IMR-90 (cell line): ENCODE results near the gene PLVAP. TPM values are rescaled to one million over a fixed set of nuclear protein-coding genes. Genes with fewer than 3 reads are reported as not detected.

Source experiments
- ATAC-seq: fragments of 200-7000 bp; cut with Tn5 transposase; 2 replicates; pipeline ENCODE4 v1.9.1; 2020; ENCODE audit warnings: low read depth, mild to moderate bottlenecking, moderate library complexity
- BruUV-seq: library from RNA; stranded (reverse); fragments of 400-500 nt; replicated peaks from 2 replicates; lab custom pipeline; 2021; lab: Mats Ljungman, UMichigan
- CTCF ChIA-PET: fragments of 300-600 bp; formaldehyde crosslinking; extraction: SDS; loops from one replicate; lab custom pipeline; 2021; ENCODE audit warnings: antibody characterized with exemption; lab: Yijun Ruan, JAX
- POLR2A ChIA-PET: fragments of 300-600 bp; sonication (Branson Sonifier 250); formaldehyde crosslinking; loops from one replicate; lab custom pipeline; 2022; ENCODE audit warnings: antibody characterized with exemption; ENCODE audit not compliant: unreplicated experiment; lab: Charles Lee
- DNase-seq: peaks from one replicate; pipeline ENCODE4 v3.0.0; 2013
- H2AFZ ChIP-seq: replicated peaks from 2 replicates; pipeline ENCODE3; 2013; ENCODE audit warnings: low read length, mild to moderate bottlenecking; ENCODE audit not compliant: poor library complexity
- H2AK5ac ChIP-seq: 2 replicates; pipeline ENCODE4 v1.6.1; 2013; ENCODE audit warnings: low read depth, low read length, inconsistent platforms
- H2AK9ac ChIP-seq: replicated peaks from 2 replicates; pipeline ENCODE3; 2013; ENCODE audit warnings: mild to moderate bottlenecking, low read depth, low read length, moderate library complexity; ENCODE audit not compliant: poor library complexity
- H2BK120ac ChIP-seq: 2 replicates; pipeline ENCODE4 v1.6.1; 2013; ENCODE audit warnings: low read depth, low read length, inconsistent platforms
- H2BK15ac ChIP-seq: 3 replicates; pipeline ENCODE4 v1.6.1; 2013; ENCODE audit warnings: low read depth, low read length, inconsistent platforms
- H2BK20ac ChIP-seq: 2 replicates; pipeline ENCODE4 v1.6.1; 2013; ENCODE audit warnings: low read depth, mild to moderate bottlenecking, inconsistent platforms, low read length, moderate library complexity
- H2BK5ac ChIP-seq: 2 replicates; pipeline ENCODE4 v1.6.1; 2013; ENCODE audit warnings: mild to moderate bottlenecking, low read depth, low read length, inconsistent platforms; ENCODE audit not compliant: poor library complexity, severe bottlenecking
- H3K14ac ChIP-seq: replicated peaks from 2 replicates; pipeline ENCODE4 v1.6.1; 2013; ENCODE audit warnings: low read depth, low read length, inconsistent platforms
- H3K18ac ChIP-seq: 2 replicates; pipeline ENCODE4 v1.6.1; 2013; ENCODE audit warnings: low read depth, low read length, control low read depth
- H3K23ac ChIP-seq: 2 replicates; pipeline ENCODE4 v1.6.1; 2013; ENCODE audit warnings: low read depth, low read length, inconsistent platforms
- H3K27ac ChIP-seq: 2 replicates; pipeline ENCODE4 v1.5.1; 2013; ENCODE audit warnings: mild to moderate bottlenecking, control low read depth, low read length; ENCODE audit not compliant: insufficient read depth
- H3K27me3 ChIP-seq: 2 replicates; pipeline ENCODE4 v1.6.1; 2013; ENCODE audit warnings: low read length; ENCODE audit not compliant: control insufficient read depth, insufficient read depth
- H3K36me3 ChIP-seq: 2 replicates; pipeline ENCODE4 v1.6.1; 2013; ENCODE audit warnings: low read length, mixed read lengths; ENCODE audit not compliant: control insufficient read depth, insufficient read depth
- H3K4ac ChIP-seq: 2 replicates; pipeline ENCODE4 v1.6.1; 2013; ENCODE audit warnings: low read depth, low read length, inconsistent platforms
- H3K4me1 ChIP-seq: 2 replicates; pipeline ENCODE4 v1.6.1; 2013; ENCODE audit warnings: low read length, mixed read lengths; ENCODE audit not compliant: control insufficient read depth, insufficient read depth
- H3K4me2 ChIP-seq: 2 replicates; pipeline ENCODE4 v1.6.1; 2013; ENCODE audit warnings: low read depth, mild to moderate bottlenecking, control low read depth, low read length, moderate library complexity
- H3K4me3 ChIP-seq: 2 replicates; pipeline ENCODE4 v1.5.1; 2013; ENCODE audit warnings: low read depth, mild to moderate bottlenecking, control low read depth, low read length, moderate library complexity; ENCODE audit not compliant: insufficient read depth
- H3K56ac ChIP-seq: 2 replicates; pipeline ENCODE4 v1.6.1; 2013; ENCODE audit warnings: low read length, inconsistent platforms; ENCODE audit not compliant: insufficient read depth; ENCODE audit errors: extremely low read depth
- H3K79me1 ChIP-seq, 2 experiments: 2 replicates each; pipeline ENCODE4 v1.6.1; 2013; ENCODE audit warnings: low read length in 2 of 2, inconsistent platforms in 1 of 2, low read depth in 1 of 2
- H3K9ac ChIP-seq: 2 replicates; pipeline ENCODE4 v1.6.1; 2013; ENCODE audit warnings: low read depth, low read length, control low read depth
- H3K9me1 ChIP-seq: 2 replicates; pipeline ENCODE4 v1.6.1; 2013; ENCODE audit warnings: low read length, inconsistent platforms; ENCODE audit not compliant: insufficient read depth
- H3K9me3 ChIP-seq: 2 replicates; pipeline ENCODE4 v1.6.1; 2013; ENCODE audit warnings: low read length; ENCODE audit not compliant: control insufficient read depth, insufficient read depth
- H4K20me1 ChIP-seq: 2 replicates; pipeline ENCODE4 v1.6.1; 2013; ENCODE audit warnings: low read length, inconsistent platforms; ENCODE audit not compliant: insufficient read depth
- H4K5ac ChIP-seq: 2 replicates; pipeline ENCODE4 v1.6.1; 2013; ENCODE audit warnings: mild to moderate bottlenecking, low read depth, low read length, control low read depth
- H4K8ac ChIP-seq, 2 experiments: 2 replicates each; pipeline ENCODE4 v1.6.1; 2013; ENCODE audit warnings: low read depth in 2 of 2, low read length in 2 of 2, control low read depth in 1 of 2, inconsistent platforms in 1 of 2
- H4K91ac ChIP-seq: 2 replicates; pipeline ENCODE4 v1.6.1; 2013; ENCODE audit warnings: low read depth, low read length, inconsistent platforms; ENCODE audit not compliant: insufficient read depth
- BHLHE40 ChIP-seq: fragments of 150-350 bp; IDR thresholded peaks from 2 replicates; pipeline ENCODE4 v1.6.1; 2016; ENCODE audit warnings: mild to moderate bottlenecking, low read depth, low read length
- CEBPB ChIP-seq: IDR thresholded peaks from 2 replicates; pipeline ENCODE4 v1.6.1; 2012; ENCODE audit warnings: low read depth, low read length, improper control_type of control experiment
- CHD1 ChIP-seq: IDR thresholded peaks from 2 replicates; pipeline ENCODE4 v1.6.1; 2012; ENCODE audit warnings: low read depth, low read length, improper control_type of control experiment
- FOS ChIP-seq: fragments of 150-350 bp; IDR thresholded peaks from 2 replicates; pipeline ENCODE4 v1.6.1; 2016; ENCODE audit warnings: low read depth, low read length
- MAFK ChIP-seq: IDR thresholded peaks from 2 replicates; pipeline ENCODE4 v1.6.1; 2012; ENCODE audit warnings: low read depth, low read length, improper control_type of control experiment
- MAZ ChIP-seq: IDR thresholded peaks from 2 replicates; pipeline ENCODE4 v1.6.1; 2012; ENCODE audit warnings: low read depth, mild to moderate bottlenecking, low read length, improper control_type of control experiment, moderate library complexity, borderline replicate concordance
- MXI1 ChIP-seq: IDR thresholded peaks from 2 replicates; pipeline ENCODE4 v1.6.1; 2012; ENCODE audit warnings: low read depth, mild to moderate bottlenecking, low read length, moderate library complexity, borderline replicate concordance
- NFE2L2 ChIP-seq: fragments of 150-350 bp; IDR thresholded peaks from 2 replicates; pipeline ENCODE4 v1.6.1; 2016; ENCODE audit warnings: low read depth, mild to moderate bottlenecking, low read length
- POLR2A ChIP-seq: IDR thresholded peaks from 2 replicates; pipeline ENCODE4 v1.6.1; 2012; ENCODE audit warnings: mild to moderate bottlenecking, low read depth, low read length
- RAD21 ChIP-seq: IDR thresholded peaks from 2 replicates; pipeline ENCODE4 v1.6.1; 2012; ENCODE audit warnings: low read length, improper control_type of control experiment
- RCOR1 ChIP-seq: IDR thresholded peaks from 2 replicates; pipeline ENCODE4 v1.6.1; 2012; ENCODE audit warnings: mild to moderate bottlenecking, low read length, improper control_type of control experiment; ENCODE audit not compliant: insufficient replicate concordance
- SMC3 ChIP-seq: fragments of 150-350 bp; IDR thresholded peaks from 2 replicates; pipeline ENCODE4 v1.6.1; 2016; ENCODE audit warnings: low read depth, mild to moderate bottlenecking, antibody characterized with exemption, low read length, moderate library complexity
- WGBS, 2 experiments: methylation state at CpG; one replicate each; pipeline versions ENCODE4 v1.1.5 to v1.1.7; 2013; ENCODE audit warnings: missing lambda C conversion rate in 2 of 2; ENCODE audit not compliant: insufficient read length in 1 of 2; ENCODE audit errors: extremely low coverage in 2 of 2; 5-methylcytosine and 5-hydroxymethylcytosine counted together
- dilution Hi-C: fragments of 300-500 bp; cut with HindIII; formaldehyde crosslinking; loops from one replicate; pipeline ENCODE4 v1.14.3; 2018; ENCODE audit warnings: low sequenced_read_pairs; ENCODE audit not compliant: unreplicated experiment
- in situ Hi-C: fragments of 300-500 bp; cut with MboI; formaldehyde crosslinking; loops from 3 replicates; pipeline ENCODE4 v1.14.3; 2019; ENCODE audit warnings: low sequenced_read_pairs, inconsistent platforms, mixed read lengths
- intact Hi-C: fragments of 100-400 bp; cut with micrococcal nuclease; formaldehyde crosslinking; loops from 2 replicates; pipeline ENCODE4 v1.10.0; 2022
- polyA plus RNA-seq, 3 experiments: library from polyadenylated mRNA; depleted of rRNA; stranded (reverse); fragments of >200 nt; gene quantifications; 2 replicates each; pipeline ENCODE4 v1.2.3, GENCODE V29; 2012; ENCODE audit warnings: low replicate concordance in 1 of 3
- total RNA-seq: library from RNA; depleted of rRNA; stranded (reverse); fragments of >200 nt; gene quantifications from 2 replicates; pipeline ENCODE4 v1.2.3, GENCODE V29; 2012
- TF ChIP-seq, protein P1 (sequence below): fragments of 150-350 bp; IDR thresholded peaks from 2 replicates; pipeline ENCODE4 v1.6.1; 2016; ENCODE audit warnings: low read depth, mild to moderate bottlenecking, low read length, moderate library complexity, borderline replicate concordance
- TF ChIP-seq, protein P2 (sequence below): fragments of 150-350 bp; IDR thresholded peaks from 2 replicates; pipeline ENCODE4 v1.6.1; 2017; ENCODE audit warnings: mild to moderate bottlenecking, antibody characterized with exemption, low read length, low read depth

Gene PLVAP
- total and polyA plus RNA-seq, 2 of the 4 experiments (the other 2 are of a cell fraction), result not detected

DNA sequence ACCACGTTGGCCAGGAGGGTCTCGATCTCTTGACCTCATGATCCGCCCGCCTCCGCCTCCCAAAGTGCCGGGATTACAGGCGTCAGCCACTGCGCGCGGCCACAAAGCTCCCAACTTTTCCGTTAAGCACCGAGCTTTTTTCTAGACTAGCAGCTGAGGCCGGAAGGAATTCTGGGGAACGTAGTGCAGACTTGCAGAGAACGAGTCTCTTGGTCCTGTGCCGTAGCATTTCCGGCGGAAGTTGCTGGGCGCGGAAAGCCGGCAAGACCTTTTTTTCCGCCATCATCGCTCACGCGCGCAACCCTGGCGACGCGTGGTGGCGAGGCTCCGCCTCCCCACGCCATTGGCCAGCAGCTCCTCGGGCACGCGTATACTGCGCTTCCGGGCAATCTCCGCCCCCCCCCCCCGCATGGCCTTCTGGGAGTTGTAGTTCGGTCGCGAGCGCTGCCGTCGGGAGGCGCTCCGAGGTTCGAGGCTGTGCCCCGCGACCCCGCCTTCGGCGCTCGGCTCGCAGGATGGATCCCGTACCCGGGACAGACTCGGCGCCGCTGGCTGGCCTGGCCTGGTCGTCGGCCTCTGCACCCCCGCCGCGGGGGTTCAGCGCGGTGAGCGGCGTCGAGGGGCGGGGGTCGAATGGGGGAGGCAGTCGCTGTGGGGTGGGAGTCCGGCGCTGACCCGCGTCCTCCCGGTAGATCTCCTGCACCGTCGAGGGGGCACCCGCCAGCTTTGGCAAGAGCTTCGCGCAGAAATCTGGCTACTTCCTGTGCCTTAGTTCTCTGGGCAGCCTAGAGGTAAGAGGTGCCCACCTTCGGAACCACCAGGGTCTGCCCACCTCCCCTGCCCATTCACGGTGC is 42.7 kb upstream of the PLVAP start, which contains the start of gene MVB12A:
MVB12A (plus strand) TSS at position 427 of the 854 bp plus-strand sequence; CDS start at position 516, 89 bp downstream.
- H3K18ac ChIP-seq, result peak within 1 kb of the TSS; percentile 31
- ChIA-PET POLR2A (interaction anchor here (0.6 kb wide), 2 partner anchors 24 to 91 kb away, joined by 6 to 15 read pairs; no protein-coding TSS in a partner anchor), CTCF (interaction anchor here (0.6 to 0.7 kb wide), 2 partner anchors 9 to 27 kb away, joined by 3 to 4 read pairs; no protein-coding TSS in a partner anchor)
- H2AFZ ChIP-seq, result peak within 1 kb of the TSS; percentile 99
- ATAC-seq, result peak; percentile 99
- dilution Hi-C loops (no loop called here), in situ Hi-C loops (no loop called here), intact Hi-C loops (no loop called here)
- H3K27ac ChIP-seq, result peak within 1 kb of the TSS; percentile 68
- peak; percentile 99 for DNase-seq
- H2BK5ac ChIP-seq, result peak within 1 kb of the TSS; percentile 80
- peak within 1 kb of the TSS; percentile 88 for H3K4me2 ChIP-seq
- H2BK15ac ChIP-seq, result no peak within 1 kb of the TSS
- H3K4ac ChIP-seq, result peak within 1 kb of the TSS; percentile 60
- 0% methylated on average over 50 of the region's 85 CpGs; no CpG with 5 or more reads in 1 of the 2 experiments for WGBS, 2 experiments
- peak within 1 kb of the TSS; percentile 83 for H3K14ac ChIP-seq
- peaks cover 7% of the 10 kb centered on the region; the same call in 1 of the 2 replicates for H3K9me1 ChIP-seq
- H3K4me1 ChIP-seq, result peaks cover 4% of the 10 kb centered on the region; the same call in 1 of the 2 replicates
- H2BK120ac ChIP-seq, result no peak within 1 kb of the TSS
- no peaks in the 10 kb centered on the region for H3K9me3 ChIP-seq
- H3K4me3 ChIP-seq, result peak within 1 kb of the TSS; percentile 72
- H3K23ac ChIP-seq, result peak within 1 kb of the TSS; percentile 48; the same call in 1 of the 2 replicates
- H4K20me1 ChIP-seq, result no peaks in the 10 kb centered on the region
- peak within 1 kb of the TSS; percentile 71 for H4K91ac ChIP-seq
- 0 out of 2 replicates have a peak, but pooled peaks cover under 1% of the 10 kb centered on the region for H3K27me3 ChIP-seq
- H4K5ac ChIP-seq, result peak within 1 kb of the TSS; percentile 76
- H3K79me1 ChIP-seq, result peaks cover 5 to 12% of the 10 kb centered on the region in 2 experiments; a peak in 3 of 4 replicates
- peak within 1 kb of the TSS; percentile 90 for H2AK5ac ChIP-seq
- peak within 1 kb of the TSS; percentile 41; the same call in 1 of the 2 replicates for H3K56ac ChIP-seq
- H4K8ac ChIP-seq, result peak within 1 kb of the TSS; percentile 94 to 98
- H2AK9ac ChIP-seq, result peak within 1 kb of the TSS; percentile 88
- H2BK20ac ChIP-seq, result no peak within 1 kb of the TSS
- no TSS peak for BruUV-seq
- H3K9ac ChIP-seq, result peak within 1 kb of the TSS; percentile 73
- peaks cover 5% of the 10 kb centered on the region; the same call in 1 of the 2 replicates for H3K36me3 ChIP-seq
- TF ChIP-seq, protein P1, sequence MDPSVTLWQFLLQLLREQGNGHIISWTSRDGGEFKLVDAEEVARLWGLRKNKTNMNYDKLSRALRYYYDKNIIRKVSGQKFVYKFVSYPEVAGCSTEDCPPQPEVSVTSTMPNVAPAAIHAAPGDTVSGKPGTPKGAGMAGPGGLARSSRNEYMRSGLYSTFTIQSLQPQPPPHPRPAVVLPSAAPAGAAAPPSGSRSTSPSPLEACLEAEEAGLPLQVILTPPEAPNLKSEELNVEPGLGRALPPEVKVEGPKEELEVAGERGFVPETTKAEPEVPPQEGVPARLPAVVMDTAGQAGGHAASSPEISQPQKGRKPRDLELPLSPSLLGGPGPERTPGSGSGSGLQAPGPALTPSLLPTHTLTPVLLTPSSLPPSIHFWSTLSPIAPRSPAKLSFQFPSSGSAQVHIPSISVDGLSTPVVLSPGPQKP, result 0 out of 2 replicates have a peak, but pooled peaks have one; percentile 4
- TF ChIP-seq MXI1, result peak; percentile 49; the same call in 1 of the 2 replicates
- TF ChIP-seq BHLHE40, result peak; percentile 92
- no peak for TF ChIP-seq SMC3
- no peak for TF ChIP-seq CEBPB
- TF ChIP-seq, protein P2, sequence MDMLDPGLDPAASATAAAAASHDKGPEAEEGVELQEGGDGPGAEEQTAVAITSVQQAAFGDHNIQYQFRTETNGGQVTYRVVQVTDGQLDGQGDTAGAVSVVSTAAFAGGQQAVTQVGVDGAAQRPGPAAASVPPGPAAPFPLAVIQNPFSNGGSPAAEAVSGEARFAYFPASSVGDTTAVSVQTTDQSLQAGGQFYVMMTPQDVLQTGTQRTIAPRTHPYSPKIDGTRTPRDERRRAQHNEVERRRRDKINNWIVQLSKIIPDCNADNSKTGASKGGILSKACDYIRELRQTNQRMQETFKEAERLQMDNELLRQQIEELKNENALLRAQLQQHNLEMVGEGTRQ, result peak; percentile 67
- no peak for TF ChIP-seq RAD21
- peak; percentile 26 for TF ChIP-seq RCOR1
- TF ChIP-seq NFE2L2, result peak; percentile 29; the same call in 1 of the 2 replicates
- no peak for TF ChIP-seq CHD1
- 0 out of 2 replicates have a peak, but pooled peaks have one; percentile 7 for TF ChIP-seq FOS
- TF ChIP-seq POLR2A, result peak; percentile 42; the same call in 1 of the 2 replicates
- TF ChIP-seq MAFK, result no peak
- peak; percentile 93 for TF ChIP-seq MAZ
